ENCODE data around the gene STIP1. TPM values are rescaled to one million over a fixed set of nuclear protein-coding genes. Genes with fewer than 3 reads are reported as not detected.

Gene STIP1
- total and polyA plus RNA-seq, 2 donors (not counting 3 experiments of a cell fraction or from before 2014, with no cell fraction given) = 117 to 226 TPM

DNA sequence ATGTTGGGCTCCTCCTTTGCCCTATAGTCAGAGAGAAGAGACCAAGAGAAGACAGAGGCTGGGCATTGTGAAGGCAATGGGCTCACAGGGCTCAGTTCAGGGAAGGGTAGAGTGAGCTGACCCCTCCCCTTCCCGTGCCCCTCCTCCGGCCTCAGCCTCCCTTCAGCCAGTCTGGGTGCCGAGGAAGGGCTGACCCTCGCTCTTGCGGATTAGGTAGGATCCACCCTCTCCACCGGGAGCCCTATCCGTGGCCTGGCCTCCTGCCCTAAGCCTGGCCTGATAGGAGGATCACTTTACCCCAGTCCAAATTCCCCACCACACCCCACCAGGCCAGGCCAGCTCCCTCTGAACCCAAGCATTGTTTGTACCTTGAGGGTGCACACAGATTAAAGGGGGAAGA is 62.6 kb downstream of the STIP1 start:
- POLR2A ChIA-PET = interaction anchor here (0.6 kb wide), 1 partner anchor 479 kb away, joined by 6 read pairs; no protein-coding TSS in a partner anchor
- CTCF ChIA-PET = interaction anchor here (1.1 to 4.7 kb wide), 3 partner anchors 21 to 106 kb away, joined by 3 to 60 read pairs (median 3); no protein-coding TSS in a partner anchor
- no peak overlapping the region for H2AFZ ChIP-seq (ENCODE audit: low read depth, low read length)
- H3K9me3 ChIP-seq (replicated peaks; ENCODE audit: control insufficient read depth, insufficient read depth, low read length) = no peaks in the 10 kb centered on the region
- H3K36me3 ChIP-seq (ENCODE audit: control insufficient read depth in 2 of 2, extremely low read depth in 1 of 2, insufficient read depth in 2 of 2, low read length in 2 of 2) = peaks cover 0 to 5% of the 10 kb centered on the region in 2 experiments
- no peak overlapping the region for H3K9ac ChIP-seq (replicated peaks; ENCODE audit: extremely low read depth, insufficient read depth, low read length)
- FAIRE-seq (no peak), DNase-seq (ENCODE audit: low read depth, low spot score) (no peak)
- H3K79me2 ChIP-seq (ENCODE audit: control insufficient read depth, insufficient read depth, low read length) = peaks cover 41% of the 10 kb centered on the region
- H3K27ac ChIP-seq (ENCODE audit: insufficient read depth, low read depth, low read length) = no peak overlapping the region
- H3K4me2 ChIP-seq (ENCODE audit: insufficient read depth, low read length) = no peak overlapping the region
- H4K20me1 ChIP-seq (replicated peaks; ENCODE audit: control insufficient read depth, extremely low read depth, insufficient read depth, low read length) = no peaks in the 10 kb centered on the region
- no TSS peak for BruUV-seq (replicated peaks)
- peaks cover 34% of the 10 kb centered on the region for H3K4me1 ChIP-seq (ENCODE audit: control insufficient read depth, extremely low read depth, insufficient read depth, low read length)
- H3K9me1 ChIP-seq (replicated peaks; ENCODE audit: control insufficient read depth, extremely low read depth, insufficient read depth, low read length) = no peaks in the 10 kb centered on the region
- TF ChIP-seq MAX (IDR thresholded peaks at IDR 0.05; ENCODE audit: insufficient read depth, insufficient read length) (no peak), EZH2 (IDR thresholded peaks at IDR 0.05; ENCODE audit: borderline replicate concordance, low read depth, low read length, severe bottlenecking) (no peak), JUN (IDR thresholded peaks at IDR 0.05; ENCODE audit: borderline replicate concordance, insufficient read depth, insufficient read length, low read depth) (no peak), FOS (IDR thresholded peaks at IDR 0.05; ENCODE audit: borderline replicate concordance, insufficient read depth, low read length) (no peak), MYC (IDR thresholded peaks at IDR 0.05; ENCODE audit: low read depth, low read length) (no peak), POLR2A (IDR thresholded peaks at IDR 0.05; ENCODE audit: low read depth, low read length) (no peak), GATA2 (IDR thresholded peaks at IDR 0.05; ENCODE audit: insufficient read depth, insufficient read length, low read depth, low read length) (no peak), POLR2AphosphoS5 (IDR thresholded peaks at IDR 0.05; ENCODE audit: insufficient read depth, low read depth, low read length) (no peak)
- TF ChIP-seq, protein P1, sequence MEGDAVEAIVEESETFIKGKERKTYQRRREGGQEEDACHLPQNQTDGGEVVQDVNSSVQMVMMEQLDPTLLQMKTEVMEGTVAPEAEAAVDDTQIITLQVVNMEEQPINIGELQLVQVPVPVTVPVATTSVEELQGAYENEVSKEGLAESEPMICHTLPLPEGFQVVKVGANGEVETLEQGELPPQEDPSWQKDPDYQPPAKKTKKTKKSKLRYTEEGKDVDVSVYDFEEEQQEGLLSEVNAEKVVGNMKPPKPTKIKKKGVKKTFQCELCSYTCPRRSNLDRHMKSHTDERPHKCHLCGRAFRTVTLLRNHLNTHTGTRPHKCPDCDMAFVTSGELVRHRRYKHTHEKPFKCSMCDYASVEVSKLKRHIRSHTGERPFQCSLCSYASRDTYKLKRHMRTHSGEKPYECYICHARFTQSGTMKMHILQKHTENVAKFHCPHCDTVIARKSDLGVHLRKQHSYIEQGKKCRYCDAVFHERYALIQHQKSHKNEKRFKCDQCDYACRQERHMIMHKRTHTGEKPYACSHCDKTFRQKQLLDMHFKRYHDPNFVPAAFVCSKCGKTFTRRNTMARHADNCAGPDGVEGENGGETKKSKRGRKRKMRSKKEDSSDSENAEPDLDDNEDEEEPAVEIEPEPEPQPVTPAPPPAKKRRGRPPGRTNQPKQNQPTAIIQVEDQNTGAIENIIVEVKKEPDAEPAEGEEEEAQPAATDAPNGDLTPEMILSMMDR (IDR thresholded peaks at IDR 0.05; ENCODE audit: extremely low read depth in 1 of 2, insufficient read depth in 1 of 2, low read depth in 1 of 2, low read length in 2 of 2) = no peak
- no peak overlapping the region for H3K4me3 ChIP-seq (replicated peaks in 1 of 3; ENCODE audit: insufficient read depth in 1 of 3, low read depth in 1 of 3, low read length in 3 of 3)
- H3K27me3 ChIP-seq (ENCODE audit: control insufficient read depth in 2 of 2, insufficient read depth in 2 of 2, low read length in 2 of 2) = no peaks in the 10 kb centered on the region
- intact Hi-C loops (cut with micrococcal nuclease) (no loop called here), dilution Hi-C loops (cut with MboI; ENCODE audit: extremely low pct_ligation_motif_present, low sequenced_read_pairs) (no loop called here)
